ENCODE results near the gene KCTD13.

- TF ChIP-seq, protein P1, sequence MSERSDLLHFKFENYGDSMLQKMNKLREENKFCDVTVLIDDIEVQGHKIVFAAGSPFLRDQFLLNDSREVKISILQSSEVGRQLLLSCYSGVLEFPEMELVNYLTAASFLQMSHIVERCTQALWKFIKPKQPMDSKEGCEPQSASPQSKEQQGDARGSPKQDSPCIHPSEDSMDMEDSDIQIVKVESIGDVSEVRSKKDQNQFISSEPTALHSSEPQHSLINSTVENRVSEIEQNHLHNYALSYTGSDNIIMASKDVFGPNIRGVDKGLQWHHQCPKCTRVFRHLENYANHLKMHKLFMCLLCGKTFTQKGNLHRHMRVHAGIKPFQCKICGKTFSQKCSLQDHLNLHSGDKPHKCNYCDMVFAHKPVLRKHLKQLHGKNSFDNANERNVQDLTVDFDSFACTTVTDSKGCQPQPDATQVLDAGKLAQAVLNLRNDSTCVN (tag by site-specific recombination; optimal IDR thresholded peaks at IDR 0.05), result no peak
- TF ChIP-seq CTCF (tag by site-specific recombination; IDR thresholded peaks at IDR 0.05) (no peak), ZBTB7A (tag by site-specific recombination; IDR thresholded peaks at IDR 0.05; ENCODE audit: low read depth) (no peak), PRDM4 (tag by site-specific recombination; IDR thresholded peaks at IDR 0.05) (no peak), ZBTB8A (tag by site-specific recombination; IDR thresholded peaks at IDR 0.05) (no peak)
These were observed 45.3 kb upstream of the KCTD13 start for GRCh38 chr16:29971304-29971703.
